Medulla oblongata (tissue), 1 donor: ENCODE data around the gene HPCAL4.

Experiments used
- DNase-seq: peaks from one replicate; pipeline ENCODE4 v3.0.0-alpha.2; 2015; ENCODE audit errors: extremely low spot score

The HPCAL4 gene

DNA sequence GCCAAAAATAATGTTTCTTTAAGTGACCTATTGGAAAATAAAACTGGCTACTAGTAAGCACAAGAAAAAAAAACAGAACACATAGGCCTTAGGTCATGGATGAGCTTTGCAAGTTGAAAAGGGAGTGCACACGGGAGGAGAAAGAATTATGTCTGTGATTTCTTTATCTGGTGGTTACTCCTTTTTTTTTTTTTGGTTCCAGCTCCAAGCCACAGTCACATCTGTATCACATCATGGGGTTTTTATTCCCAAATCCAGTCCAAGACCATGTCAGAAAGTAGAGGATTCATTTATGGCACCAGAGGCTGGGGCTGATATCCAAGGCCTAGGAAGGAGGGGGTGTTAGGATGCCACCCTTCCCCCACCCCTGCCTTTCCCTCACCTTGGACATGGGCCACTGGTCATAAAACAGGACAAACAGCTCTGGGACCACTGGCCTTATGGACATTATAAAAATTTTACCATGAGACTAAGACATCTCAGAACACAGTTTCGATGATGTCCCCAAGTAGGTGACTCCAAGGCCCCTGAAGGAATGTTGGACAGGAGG, 41.5 kb downstream of the HPCAL4 start:
- no peak for DNase-seq

DNA sequence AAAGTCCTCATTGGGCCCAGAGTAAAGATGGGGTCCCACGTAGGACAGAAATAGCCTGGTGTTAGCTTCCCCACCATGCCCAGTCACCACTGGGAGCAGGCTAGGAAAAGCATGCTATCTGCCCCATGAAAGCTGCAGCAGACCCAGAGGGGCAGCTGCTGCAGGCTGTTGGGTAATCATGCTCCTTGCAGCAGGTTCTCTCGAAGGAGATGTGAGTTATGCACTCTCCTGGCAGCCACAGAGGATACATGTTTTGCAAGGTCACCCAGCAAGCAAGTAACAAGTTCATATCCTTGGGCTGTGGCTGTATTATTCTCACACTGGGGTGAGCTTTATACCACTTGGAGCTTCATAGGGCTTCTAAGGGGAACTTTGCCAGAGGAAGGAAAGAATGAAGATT, 42.7 kb downstream of the HPCAL4 start:
- DNase-seq: no peak

DNA sequence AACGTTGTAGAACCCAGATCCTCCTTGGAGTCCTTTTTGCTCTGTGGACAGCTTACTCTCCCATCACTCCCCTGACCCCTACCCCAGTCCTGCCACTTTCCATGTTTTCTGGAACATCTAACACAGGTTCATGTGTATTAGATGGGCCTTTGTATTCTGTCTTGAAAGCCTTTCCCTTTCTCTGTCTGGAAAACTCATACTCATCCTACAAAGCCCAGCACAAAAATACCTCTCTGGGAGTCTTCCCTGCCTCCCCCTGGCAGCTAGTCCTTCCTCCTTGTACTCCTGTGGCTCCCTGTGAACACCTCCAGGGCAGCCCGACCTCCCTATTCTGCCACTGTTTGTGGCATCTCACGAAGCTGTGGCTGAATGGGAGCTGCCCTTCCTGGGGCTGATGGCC, 44.0 kb downstream of the HPCAL4 start:
- no peak for DNase-seq

DNA sequence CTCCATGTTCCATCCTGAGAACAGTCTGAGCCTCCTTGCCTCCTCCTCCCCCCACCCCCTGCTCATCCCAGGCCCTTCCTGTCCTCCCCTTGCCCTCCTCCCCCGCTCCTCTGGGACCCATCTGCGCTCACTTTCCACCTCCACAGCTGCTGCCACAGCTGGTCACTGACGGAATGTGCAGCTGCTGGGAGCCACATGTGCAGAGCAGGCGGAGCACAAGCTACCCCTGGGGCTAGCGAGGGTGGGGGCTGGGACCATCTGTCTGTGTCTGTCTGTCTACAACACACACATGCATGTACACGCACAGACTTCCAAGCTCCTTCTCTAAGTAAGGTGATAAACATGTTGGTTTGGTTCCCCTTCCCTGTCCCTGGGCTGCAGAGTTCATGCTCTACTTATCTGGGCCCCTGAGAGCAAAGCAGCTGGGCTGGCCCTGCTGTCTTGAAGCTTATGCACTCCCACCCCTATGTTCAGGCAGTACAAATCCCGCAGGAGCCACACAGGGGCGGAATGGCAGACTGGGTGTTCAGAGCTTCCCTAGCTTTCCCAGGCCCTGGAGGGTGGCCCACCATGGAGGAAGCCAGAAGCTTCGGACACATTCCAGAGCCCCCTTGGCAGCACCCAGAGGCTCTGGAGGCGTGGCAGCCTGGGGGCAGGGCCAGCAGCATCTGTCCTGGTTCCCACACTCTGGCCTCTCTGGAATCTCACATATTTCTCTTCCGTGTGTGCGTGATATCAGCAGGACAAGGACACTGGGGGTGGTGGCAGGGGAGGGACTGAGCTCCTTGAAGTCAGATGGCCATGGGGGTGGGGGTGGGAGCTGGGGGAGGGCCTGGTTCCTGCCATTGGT, 44.8 kb downstream of the HPCAL4 start:
- DNase-seq: no peak

DNA sequence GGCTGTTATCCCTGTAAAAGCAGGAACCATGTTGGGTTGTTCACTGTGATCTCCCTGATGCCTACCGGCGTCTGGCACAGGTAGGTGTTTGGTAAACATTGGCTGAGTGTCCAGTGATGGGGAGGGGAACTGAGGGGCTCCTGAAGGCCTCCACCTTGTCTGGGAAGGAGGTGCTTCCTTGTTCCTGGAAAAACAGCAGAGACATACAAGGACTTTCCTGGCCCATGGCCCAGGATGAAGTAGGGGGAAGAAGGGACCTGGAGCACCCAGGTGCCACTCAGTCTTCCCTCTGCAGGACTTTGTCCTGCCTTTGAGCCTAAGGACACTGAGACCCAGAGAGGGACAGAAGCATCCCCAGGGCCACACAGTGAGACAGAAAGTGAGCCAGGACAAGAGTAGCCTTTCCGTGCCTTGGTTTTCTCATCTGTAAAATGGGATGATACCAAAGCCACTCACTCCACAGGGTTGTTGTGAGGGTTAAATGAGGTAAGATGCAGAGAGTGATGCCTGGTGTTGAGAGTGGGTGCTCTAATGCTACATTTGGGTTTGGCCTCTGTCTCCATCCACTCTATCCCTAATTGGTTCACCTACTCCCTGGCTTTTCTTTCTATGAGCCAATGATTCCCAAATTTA, 45.7 kb downstream of the HPCAL4 start:
- DNase-seq: no peak

DNA sequence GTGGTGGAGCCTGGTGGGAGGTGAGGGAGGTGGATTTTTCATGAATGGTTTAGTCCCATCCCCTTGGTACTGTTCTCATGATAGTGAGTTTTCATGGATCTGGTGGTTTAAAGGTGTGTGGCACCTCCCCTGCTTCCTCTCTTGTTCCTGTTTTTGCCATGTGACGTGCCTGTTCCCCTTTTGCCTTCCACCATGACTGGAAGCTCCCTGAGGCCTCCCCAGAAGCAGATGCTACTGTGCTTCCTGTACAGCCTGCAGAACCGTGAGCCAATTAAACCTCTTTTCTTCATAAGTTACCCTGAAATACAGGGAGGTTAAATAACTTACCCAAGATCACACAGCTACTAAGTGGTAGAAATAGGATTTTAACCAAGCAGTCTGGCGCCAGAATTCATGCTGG, 47.5 kb downstream of the HPCAL4 start:
- no peak for DNase-seq

DNA sequence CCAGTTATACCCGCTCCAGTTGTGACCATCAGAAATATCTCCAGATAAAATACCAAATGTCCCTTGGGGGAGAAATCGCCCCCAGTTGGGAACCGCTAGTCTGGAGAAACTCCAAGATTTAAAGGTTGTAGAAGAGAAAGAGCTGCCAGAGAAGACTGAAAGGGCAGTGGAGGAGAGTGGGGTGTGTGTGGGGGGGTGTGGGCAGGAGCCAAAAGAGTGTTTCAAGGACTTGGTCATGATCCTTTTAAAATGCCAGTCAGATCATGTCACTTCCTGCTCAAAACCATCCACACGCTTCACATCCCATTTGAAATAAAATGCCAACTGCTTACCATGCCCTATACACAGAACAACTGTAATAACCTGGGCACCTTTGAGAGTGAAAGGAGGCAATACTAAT, 48.4 kb downstream of the HPCAL4 start:
- no peak for DNase-seq

DNA sequence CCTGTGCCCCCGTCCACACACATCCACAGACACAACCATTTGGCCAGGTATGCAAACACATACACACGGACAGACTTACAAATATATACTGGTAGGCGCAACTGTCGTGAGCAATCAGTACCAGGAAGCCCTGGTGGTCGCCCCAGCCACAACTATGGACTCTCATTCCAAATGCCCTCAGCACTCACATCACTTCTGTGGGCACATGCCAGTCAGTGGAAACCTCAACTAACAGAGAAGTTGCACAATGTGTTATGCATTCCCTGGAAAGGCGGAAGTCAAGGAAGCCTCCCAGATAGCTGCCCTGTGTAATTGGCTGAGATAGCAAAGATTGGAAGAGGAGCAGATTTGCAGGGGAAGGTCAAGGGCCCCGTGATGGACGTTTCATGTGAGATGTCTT, 50.4 kb downstream of the HPCAL4 start:
- no peak for DNase-seq

DNA sequence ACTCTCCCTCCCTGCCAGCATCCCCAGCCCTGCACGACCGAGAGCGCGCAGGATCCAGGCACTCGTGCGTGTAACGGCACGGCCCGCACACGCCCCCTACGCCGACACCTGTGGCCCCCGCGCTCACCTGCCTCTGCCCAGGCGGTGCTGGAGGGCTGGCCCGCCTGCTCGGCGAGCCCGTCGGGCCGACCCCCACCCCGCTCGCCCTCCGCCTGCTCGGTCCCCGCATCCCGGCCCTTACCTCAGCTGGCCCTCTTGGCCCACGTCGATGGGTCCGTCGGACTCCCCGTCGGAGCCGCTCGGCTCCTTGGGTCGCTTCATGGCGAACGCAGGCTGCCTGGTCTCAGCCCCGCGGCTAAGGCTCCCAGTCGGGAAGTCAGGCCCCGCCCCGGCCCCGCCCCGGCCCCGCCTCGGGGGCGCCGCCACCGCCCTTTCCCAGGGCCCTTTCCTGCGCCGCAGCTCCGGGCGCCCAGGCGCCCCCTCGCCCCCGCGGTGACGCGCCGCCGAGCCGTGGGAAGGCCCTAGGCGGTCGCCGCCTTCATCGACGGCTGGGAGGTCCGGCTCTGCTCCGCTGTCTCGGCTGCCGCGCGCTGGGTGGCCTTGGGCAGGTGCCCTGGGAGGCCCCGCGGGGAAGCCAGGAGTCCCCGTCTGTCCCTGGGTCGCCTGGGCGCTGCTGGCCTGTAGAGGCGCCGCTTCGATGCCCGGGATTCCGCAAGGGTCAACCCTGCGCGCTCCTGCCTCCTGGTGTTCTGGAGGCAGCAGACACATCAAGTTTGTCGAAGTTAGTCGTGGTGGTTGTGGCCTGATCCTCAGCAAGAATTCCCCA, 51.7 kb downstream of the HPCAL4 start, which contains the start of gene HEYL:
Gene HEYL, minus strand, starts transcription at position 339 of the 826 bp plus-strand sequence. Its CDS starts 18 bp downstream, at position 321.
- peak; percentile 37 for DNase-seq

DNA sequence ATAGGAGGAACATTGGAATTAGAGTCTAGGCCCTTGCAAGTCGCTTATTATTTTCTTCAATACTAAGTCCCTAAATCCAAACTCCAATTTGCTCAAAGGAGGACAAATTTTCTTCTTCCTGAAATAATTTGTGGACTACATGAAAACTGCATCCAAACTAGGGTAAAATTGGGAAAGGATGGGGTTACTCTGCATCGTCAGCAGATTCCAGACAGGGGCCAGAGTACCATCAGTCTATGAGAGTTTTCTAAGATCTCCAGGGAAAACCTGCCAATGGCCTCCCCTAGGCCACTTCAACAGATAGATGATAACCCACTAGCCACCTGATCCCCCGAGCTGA, 52.3 kb downstream of the HPCAL4 start:
- DNase-seq: no peak

DNA sequence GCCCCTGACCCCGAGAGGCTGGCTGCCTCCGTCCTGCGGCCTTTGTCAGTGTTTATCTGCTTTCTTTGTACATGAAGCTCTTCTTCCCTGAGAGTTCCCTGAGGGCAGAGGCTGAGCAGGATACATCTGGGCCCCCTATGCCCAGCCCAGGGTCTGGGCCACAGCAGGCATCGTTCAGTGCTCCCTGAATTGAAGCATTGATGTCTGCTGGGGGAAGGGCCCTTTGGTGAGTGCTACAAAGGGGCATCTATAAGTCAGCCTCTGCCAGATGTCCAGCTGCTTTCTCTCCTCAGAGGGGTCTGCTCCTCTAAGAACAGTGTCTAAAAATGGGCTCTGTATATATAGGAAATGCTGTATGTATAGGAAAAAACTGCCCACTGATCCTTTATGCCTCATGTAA, 53.9 kb downstream of the HPCAL4 start:
- no peak for DNase-seq

DNA sequence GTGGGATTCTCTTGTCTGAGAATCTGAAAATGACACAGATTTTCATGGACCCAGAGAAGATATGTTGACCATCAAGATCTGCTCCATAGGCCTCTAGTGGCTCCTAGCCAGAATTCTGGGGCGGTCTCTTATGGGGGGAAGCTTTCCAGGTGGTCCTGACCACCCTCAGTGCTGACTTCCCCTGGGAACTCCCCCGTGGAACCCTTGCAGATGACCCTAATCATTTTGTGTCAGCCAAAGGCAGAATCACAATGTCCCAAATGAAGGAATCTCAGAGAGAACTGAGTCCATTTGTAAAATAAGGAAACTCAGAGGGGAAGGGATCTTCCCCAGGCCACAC, 55.4 kb downstream of the HPCAL4 start:
- DNase-seq: no peak

DNA sequence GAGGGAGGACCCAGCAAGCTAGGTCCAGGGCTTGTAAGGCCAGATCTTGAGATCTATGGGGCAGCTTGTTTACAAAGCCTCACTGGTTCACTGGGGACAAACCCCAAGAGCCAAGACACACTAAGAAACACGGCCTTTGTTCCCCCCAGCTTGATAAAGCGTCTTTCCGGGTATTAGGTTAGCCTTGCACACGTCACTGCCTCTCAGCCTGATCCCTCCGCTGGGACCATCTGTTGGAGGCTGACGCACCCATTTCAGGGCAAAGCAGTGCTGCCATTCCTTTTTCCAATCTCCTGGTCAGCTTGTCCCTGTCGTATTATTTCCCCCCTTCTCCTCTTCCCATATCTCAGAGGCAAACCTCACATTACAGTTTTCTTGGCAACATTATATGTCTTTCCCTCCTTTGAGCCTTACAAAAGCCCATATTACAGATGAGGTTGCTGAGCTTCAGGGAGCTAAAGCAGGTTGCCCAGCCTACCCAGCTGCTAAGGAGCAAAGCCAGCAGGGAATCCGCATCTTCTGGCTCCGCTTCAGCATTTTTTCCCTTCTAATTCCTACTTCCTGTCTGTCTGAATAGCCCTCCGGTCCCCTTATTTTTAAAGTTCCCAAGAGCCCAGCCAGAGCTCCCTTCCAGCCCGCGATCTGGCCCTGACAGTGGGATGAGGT, 55.9 kb downstream of the HPCAL4 start:
- DNase-seq: no peak

DNA sequence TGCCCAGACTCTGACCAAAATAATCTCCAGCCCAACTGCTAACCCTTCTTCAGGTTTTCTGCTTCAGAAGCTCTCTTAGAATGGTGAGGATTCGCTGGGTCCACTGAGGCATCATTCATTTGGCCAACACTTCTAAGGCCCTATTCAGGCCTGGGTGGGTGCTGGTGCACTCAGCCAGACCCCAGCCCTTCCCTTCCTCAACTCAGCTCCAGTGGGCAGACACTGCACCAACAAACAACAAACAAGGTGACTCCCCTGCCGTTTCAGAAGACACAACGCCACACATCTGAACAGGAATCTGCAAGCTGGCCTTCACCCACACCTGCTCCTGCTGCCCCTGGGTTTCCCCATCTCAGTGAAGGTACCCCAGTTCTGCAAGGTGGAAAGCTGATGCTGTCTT, 57.8 kb downstream of the HPCAL4 start:
- DNase-seq: no peak

DNA sequence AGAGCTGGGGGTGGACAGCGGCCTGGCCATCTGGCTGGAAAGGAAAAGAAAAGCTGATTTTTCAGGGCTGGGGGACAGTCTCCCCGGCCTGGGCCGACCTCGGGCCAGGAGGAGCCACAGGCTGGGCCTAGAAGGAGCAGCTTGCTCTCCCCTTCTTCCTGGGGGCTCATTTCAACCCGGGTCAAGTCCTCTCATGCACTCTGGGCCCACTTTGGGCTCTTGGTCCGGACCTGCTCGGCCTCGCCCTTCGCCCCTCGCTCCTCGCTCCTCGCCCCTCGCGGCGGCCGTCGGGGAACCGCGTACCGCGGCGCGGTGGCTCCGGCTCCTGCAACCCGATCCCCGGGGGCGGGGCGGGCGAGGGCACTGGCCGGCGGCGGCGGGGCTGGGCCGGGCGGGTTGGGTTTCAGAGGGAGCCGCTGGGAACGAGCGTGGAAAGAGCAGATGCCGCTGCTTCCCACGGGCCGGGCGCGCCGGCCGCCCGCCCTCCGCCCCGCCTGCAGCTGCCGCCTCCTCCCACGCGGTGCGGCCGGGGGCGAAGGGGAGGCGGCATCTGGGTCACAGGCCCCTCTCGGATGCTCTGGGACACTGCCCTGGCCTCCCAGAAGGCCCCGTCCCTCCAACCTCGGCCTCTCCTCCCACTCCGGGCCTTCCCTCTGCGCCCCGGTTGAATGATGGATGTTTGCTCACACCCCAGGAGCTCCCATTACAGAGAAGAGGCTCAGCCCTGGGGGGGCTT, 58.4 kb downstream of the HPCAL4 start:
- DNase-seq: no peak

DNA sequence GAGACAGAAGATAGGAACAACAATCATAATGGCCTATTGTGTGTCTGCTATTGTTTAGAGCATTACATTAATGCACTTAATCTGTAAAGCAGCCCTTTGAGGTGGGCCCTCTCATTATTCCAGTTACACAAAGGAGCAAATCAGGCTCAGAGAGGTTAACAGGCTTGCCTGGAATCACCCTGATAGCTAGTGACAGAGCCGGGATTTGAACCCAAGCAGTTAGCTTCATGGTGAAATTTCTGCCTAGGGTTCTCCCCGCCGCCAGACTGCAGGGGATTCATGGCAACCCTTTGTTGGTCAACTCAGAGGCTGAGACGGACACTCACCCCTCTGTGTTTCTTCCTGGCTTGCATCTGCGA, 58.9 kb downstream of the HPCAL4 start:
- no peak for DNase-seq

DNA sequence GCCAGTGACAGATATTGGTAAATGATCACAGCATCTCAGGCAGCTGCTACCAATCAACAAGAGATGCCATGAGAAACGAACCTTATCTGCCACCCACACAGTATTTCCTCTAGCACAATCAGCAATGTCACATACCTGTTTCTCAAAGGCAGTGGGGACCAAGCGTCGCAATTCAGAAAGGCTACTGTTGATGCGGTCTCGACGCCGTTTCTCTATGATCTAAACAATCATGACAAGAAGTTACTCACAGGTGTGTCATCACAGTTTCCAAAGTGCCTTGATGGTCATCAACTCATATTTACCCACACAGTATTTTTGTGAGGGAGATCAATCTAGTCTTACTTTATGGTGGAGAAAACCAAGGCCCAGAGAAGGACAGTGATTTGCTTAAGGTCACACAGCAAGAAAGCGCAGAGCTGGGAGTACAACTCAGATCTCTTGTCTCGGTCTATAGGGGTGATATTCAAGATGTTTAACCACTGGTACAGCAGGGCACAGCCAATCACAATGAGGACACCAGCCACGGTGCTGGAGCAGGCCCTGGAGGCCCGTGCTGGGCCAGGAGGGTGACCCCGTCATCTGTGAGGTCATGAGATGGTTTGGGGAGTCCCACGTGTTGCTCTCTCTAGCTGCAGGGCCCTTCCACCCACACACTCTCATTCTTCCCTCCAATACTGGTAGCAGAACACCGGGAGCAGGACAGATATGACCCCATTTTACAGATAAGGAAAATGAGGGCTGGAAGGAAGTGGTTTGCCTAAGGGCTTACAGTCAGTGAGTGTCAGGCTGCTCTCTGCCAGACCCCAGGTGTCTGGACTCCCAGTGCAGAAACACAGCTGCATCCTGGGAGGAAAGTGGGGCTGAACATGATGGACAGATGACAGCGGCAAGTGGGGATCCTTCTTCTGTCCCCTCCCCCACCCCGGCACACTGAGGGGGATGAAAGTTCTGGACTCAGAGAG, 59.6 kb downstream of the HPCAL4 start:
- DNase-seq: no peak

DNA sequence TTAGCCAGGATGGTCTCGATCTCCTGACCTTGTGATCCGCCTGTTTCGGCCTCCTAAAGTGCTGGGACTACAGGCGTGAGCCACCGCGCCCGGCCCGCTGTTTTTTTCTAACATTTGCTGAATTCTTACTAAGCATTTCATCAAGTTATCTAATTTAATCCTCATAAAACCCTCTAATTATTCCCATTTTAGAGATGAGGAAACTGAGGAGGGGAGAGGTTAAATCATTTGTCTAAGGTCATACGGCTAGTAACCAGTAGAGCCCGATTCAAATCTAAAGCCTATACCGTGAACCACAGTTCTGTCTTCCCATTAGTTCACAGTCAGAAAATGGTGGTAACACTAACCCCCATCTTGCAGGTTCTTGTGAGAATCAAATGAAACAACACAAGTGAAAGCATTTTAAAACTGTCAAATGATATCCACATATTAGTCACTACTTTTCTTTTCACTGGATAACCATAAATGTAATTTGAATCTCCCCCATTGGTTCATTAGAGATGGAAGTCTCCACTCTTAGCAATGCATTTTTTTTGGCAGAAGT, 62.4 kb downstream of the HPCAL4 start:
- DNase-seq: no peak
